ENCODE data around the gene UBAC2.

The UBAC2 gene

DNA sequence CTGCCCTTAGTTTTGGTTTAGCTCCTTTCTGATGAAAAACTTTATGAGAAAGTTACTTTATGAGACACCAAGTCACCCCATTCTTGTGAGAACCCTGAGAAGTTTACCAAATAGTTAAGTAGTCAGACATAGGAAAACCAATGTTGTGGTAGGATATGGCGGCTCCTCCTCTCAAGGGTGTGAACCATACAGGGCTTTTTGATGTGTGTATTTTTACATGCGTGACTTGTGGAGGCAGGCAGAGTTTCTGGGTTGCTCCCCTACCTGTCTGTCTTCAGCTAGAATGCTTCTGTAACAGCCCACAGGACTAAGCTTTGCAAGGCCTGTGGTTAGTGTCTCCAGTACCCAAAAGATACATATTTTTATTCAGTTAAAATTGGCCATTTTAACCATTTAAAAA is 18.3 kb downstream of the UBAC2 start:
- TF ChIP-seq, protein P1, sequence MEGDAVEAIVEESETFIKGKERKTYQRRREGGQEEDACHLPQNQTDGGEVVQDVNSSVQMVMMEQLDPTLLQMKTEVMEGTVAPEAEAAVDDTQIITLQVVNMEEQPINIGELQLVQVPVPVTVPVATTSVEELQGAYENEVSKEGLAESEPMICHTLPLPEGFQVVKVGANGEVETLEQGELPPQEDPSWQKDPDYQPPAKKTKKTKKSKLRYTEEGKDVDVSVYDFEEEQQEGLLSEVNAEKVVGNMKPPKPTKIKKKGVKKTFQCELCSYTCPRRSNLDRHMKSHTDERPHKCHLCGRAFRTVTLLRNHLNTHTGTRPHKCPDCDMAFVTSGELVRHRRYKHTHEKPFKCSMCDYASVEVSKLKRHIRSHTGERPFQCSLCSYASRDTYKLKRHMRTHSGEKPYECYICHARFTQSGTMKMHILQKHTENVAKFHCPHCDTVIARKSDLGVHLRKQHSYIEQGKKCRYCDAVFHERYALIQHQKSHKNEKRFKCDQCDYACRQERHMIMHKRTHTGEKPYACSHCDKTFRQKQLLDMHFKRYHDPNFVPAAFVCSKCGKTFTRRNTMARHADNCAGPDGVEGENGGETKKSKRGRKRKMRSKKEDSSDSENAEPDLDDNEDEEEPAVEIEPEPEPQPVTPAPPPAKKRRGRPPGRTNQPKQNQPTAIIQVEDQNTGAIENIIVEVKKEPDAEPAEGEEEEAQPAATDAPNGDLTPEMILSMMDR (IDR thresholded peaks at IDR 0.05; ENCODE audit: low read depth, low read length), result no peak
- no peak for DNase-seq (ENCODE audit: low read depth in 2 of 2)
- H3K4me3 ChIP-seq (replicated peaks in 1 of 2; ENCODE audit: low read depth in 2 of 2, low read length in 2 of 2), result no peak overlapping the region

DNA sequence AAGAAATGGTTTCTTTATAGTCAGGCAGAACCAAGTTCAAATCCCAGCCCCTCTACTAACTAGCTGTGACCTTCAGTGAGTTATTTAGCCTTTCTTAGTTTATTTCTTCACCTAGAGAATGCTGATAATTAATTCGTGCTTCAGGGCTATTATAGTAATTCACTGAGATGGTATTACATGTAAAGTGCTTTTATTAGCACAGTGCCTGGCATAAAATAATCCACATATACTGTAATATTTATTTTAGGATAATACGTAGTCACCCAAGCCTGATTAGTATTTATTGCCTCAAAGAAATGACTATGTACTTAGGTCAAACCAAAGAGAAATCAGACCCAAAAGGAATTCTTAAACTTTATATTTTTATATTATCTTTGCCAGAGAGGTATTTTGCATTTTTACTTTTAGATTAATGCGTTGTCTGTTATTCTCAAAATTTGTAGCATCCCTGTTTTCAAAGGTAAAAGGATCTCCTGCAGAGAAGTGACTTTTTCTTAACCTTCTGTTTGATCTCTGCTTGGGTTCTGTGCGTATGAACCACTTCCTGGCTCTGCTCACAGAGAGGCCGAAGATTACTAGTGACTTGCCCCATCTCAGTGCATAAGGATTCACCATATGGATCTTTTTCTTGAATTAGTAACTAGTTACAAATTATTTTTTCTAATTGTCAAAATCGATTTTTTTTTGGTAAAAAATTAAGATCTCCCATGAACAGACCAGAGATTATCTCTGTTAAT is 19.7 kb downstream of the UBAC2 start:
- TF ChIP-seq, protein P1 (IDR thresholded peaks at IDR 0.05; ENCODE audit: low read depth, low read length), result no peak
- H3K4me3 ChIP-seq (replicated peaks in 1 of 2; ENCODE audit: low read depth in 2 of 2, low read length in 2 of 2), result no peak overlapping the region
- DNase-seq (ENCODE audit: low read depth in 2 of 2), result no peak

DNA sequence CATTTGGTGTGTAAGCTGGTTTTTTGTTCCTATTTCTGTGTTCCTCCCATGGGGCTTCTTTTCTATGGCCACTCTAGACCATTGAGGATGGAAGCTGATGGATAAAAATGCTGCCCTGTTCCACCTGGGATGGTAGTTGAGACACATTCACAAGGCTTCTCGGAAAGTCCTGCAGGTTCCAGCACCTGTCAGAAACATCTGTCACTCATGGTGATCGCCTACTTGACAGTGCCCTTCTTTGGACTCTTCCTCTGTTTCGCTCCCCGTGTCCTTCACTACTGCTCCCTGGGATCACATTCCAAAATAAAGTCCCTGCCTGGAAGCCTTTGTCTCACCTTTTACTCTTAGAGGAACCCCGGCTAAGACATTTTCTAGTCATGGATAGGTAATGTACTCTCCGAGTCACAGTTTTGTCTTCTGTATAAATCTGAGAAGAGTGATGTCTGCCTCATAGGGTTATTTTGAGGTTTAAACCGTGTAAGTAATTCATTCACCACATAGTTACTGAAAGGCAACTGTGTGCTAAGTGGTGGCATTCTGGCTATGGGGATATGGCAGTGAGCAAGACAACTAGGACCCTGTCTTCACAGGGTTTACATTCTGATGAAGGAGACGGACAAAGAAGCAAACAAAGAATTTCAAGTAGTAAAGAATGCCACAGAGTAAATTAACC is 21.0 kb downstream of the UBAC2 start:
- TF ChIP-seq, protein P1 (IDR thresholded peaks at IDR 0.05; ENCODE audit: low read depth, low read length), result no peak
- no peak overlapping the region for H3K4me3 ChIP-seq (replicated peaks in 1 of 2; ENCODE audit: low read depth in 2 of 2, low read length in 2 of 2)
- DNase-seq (ENCODE audit: low read depth in 2 of 2), result no peak

DNA sequence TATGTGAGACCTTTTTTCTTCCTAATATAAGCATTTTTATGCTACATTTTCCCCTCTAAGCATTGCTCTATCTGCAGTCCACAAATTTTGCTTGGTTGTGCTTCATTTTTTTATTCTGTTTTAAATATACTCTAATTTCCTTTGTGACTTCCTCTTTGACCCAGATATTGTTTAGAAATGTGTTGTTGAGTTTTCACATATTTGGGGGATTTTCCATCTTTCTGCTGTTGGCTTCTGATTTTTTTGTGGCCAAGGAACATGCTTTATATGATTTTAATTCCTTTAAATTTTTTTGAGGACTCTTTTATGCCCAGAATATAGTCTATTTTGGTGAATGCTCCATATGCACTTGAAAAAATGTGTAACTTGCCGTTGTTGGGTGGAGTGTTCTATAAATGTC is 22.9 kb downstream of the UBAC2 start:
- DNase-seq (ENCODE audit: low read depth in 2 of 2), result no peak
- TF ChIP-seq, protein P1 (IDR thresholded peaks at IDR 0.05; ENCODE audit: low read depth, low read length), result no peak
- no peak overlapping the region for H3K4me3 ChIP-seq (replicated peaks in 1 of 2; ENCODE audit: low read depth in 2 of 2, low read length in 2 of 2)

DNA sequence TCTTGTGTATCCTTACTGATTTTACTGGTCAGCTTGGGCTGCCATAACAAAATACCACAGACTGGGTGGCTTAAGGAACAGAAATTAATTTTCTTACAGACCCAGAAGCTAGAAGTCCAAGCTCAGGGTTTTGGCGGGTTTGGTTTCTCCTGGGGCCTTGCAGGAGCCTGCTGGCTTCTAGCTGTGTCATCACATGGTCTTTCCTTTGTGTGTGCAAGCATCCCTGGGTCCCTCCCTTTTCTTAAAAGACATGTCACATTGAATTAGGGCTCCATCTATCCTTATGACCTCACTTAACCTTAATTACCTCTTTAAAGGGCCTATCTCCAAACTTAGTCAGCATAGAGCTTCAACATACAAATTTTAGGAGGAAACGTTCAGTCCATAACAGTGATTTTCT is 23.4 kb downstream of the UBAC2 start:
- TF ChIP-seq, protein P1 (IDR thresholded peaks at IDR 0.05; ENCODE audit: low read depth, low read length), result no peak
- no peak for DNase-seq (ENCODE audit: low read depth in 2 of 2)
- no peak overlapping the region for H3K4me3 ChIP-seq (replicated peaks in 1 of 2; ENCODE audit: low read depth in 2 of 2, low read length in 2 of 2)

DNA sequence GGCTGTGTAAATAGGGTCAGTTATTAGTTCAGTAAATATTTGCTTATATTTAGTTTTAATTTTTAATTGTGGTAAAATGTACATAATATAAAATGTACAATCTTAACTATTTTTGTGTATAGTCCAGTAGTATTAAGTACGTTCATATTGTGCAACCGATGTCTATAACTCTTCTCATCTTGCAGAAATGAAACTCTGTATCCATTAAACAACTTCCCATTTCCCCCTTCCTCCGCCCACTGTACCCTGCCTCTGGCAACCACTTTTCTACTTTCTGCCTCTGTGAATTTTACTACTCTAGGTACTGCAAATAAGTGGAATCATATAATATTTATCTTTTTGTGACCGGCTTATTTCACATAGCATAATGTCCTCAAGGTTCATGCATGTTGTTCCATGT is 24.4 kb downstream of the UBAC2 start:
- DNase-seq (ENCODE audit: low read depth in 2 of 2), result no peak
- TF ChIP-seq, protein P1 (IDR thresholded peaks at IDR 0.05; ENCODE audit: low read depth, low read length), result no peak
- H3K4me3 ChIP-seq (replicated peaks in 1 of 2; ENCODE audit: low read depth in 2 of 2, low read length in 2 of 2), result no peak overlapping the region

Measured in cardiac fibroblast (primary cell).